H1 (cell line): ENCODE measurements around the gene CALD1. TPM values are rescaled to one million over a fixed set of nuclear protein-coding genes. Genes with fewer than 3 reads are reported as not detected.

Experiments
- CTCF ChIA-PET: fragments of 300-600 bp; sonication (Branson Sonifier 250); formaldehyde crosslinking; loops from one replicate; lab custom pipeline; 2021; ENCODE audit not compliant: partially characterized antibody; lab: Charles Lee
- POLR2A ChIA-PET: fragments of 300-600 bp; sonication (Branson Sonifier 250); formaldehyde crosslinking; loops from one replicate; lab custom pipeline; 2021; ENCODE audit warnings: inconsistent platforms; ENCODE audit not compliant: partially characterized antibody; lab: Charles Lee
- DNase-seq, 2 experiments: peaks; one replicate each; pipeline versions ENCODE4 v3.0.0 to v3.0.0-alpha.2; 2010 to 2022; ENCODE audit warnings: low spot score in 2 of 2, low read depth in 1 of 2, mixed read lengths in 1 of 2
- FAIRE-seq: peaks from 2 replicates; lab custom pipeline; 2011; peaks lifted over from hg19 to GRCh38; lab: Jason Lieb, UNC
- H2AFZ ChIP-seq: 2 replicates; pipeline ENCODE4 v1.8.1; 2012; ENCODE audit warnings: low read length, inconsistent platforms
- H2AK5ac ChIP-seq: 2 replicates; pipeline ENCODE4 v1.6.1; 2013; ENCODE audit warnings: low read depth, low read length
- H2BK120ac ChIP-seq: replicated peaks from 2 replicates; pipeline ENCODE3; 2013; ENCODE audit warnings: low read depth, low read length, inconsistent platforms
- H2BK12ac ChIP-seq: 2 replicates; pipeline ENCODE4 v1.6.1; 2013; ENCODE audit warnings: low read depth, low read length
- H2BK15ac ChIP-seq: 2 replicates; pipeline ENCODE4 v1.6.1; 2013; ENCODE audit warnings: low read length
- H2BK20ac ChIP-seq: 2 replicates; pipeline ENCODE4 v1.6.1; 2013; ENCODE audit warnings: low read length
- H2BK5ac ChIP-seq: 2 replicates; pipeline ENCODE4 v1.6.1; 2013; ENCODE audit warnings: low read depth, low read length
- H3K14ac ChIP-seq: 2 replicates; pipeline ENCODE4 v1.6.1; 2013; ENCODE audit warnings: inconsistent platforms; ENCODE audit not compliant: insufficient read length
- H3K18ac ChIP-seq: 2 replicates; pipeline ENCODE4 v1.6.1; 2013; ENCODE audit warnings: low read length; ENCODE audit errors: extremely low read depth
- H3K23ac ChIP-seq: 2 replicates; pipeline ENCODE4 v1.6.1; 2013; ENCODE audit warnings: inconsistent platforms; ENCODE audit not compliant: insufficient read length
- H3K23me2 ChIP-seq: 2 replicates; pipeline ENCODE4 v1.6.1; 2013; ENCODE audit warnings: low read depth, low read length
- H3K27ac ChIP-seq: 2 replicates; pipeline ENCODE4 v1.6.1; 2011; ENCODE audit warnings: low read depth, low read length, inconsistent platforms
- H3K27me3 ChIP-seq, 4 experiments: replicated peaks in 1 of 4; 1 replicate in 1 of 4; 2 replicates in 3 of 4; pipeline versions ENCODE4 v1.6.1 to v1.8.1; 2011 to 2013; ENCODE audit warnings: low read length in 3 of 4, mild to moderate bottlenecking in 3 of 4, inconsistent platforms in 2 of 4, mixed read lengths in 2 of 4, moderate library complexity in 1 of 4; ENCODE audit not compliant: control insufficient read depth in 3 of 4, insufficient read depth in 3 of 4; ENCODE audit errors: extremely low read depth in 1 of 4
- H3K36me3 ChIP-seq, 4 experiments: 2 replicates each; pipeline versions ENCODE4 v1.6.1 to v1.8.1; 2011 to 2013; ENCODE audit warnings: mild to moderate bottlenecking in 4 of 4, low read length in 3 of 4, moderate library complexity in 2 of 4, control low read depth in 1 of 4, inconsistent platforms in 1 of 4; ENCODE audit not compliant: insufficient read depth in 4 of 4, control insufficient read depth in 2 of 4
- H3K4ac ChIP-seq: replicated peaks from 2 replicates; pipeline ENCODE3; 2013; ENCODE audit warnings: low read length, low read depth, mixed read lengths, inconsistent platforms; ENCODE audit not compliant: insufficient read length
- H3K4me1 ChIP-seq, 4 experiments: replicated peaks in 1 of 4; 1 replicate in 1 of 4; 2 replicates in 3 of 4; pipeline versions ENCODE4 v1.6.1 to v1.8.1; 2011 to 2013; ENCODE audit warnings: low read length in 3 of 4, inconsistent platforms in 2 of 4, mixed read lengths in 1 of 4; ENCODE audit not compliant: insufficient read depth in 4 of 4, control insufficient read depth in 3 of 4
- H3K4me2 ChIP-seq, 2 experiments: 2 replicates each; pipeline versions ENCODE4 v1.6.1 to v1.8.1; 2011 to 2013; ENCODE audit warnings: low read depth in 2 of 2, low read length in 2 of 2, control low read depth in 1 of 2, inconsistent platforms in 1 of 2, mild to moderate bottlenecking in 1 of 2; ENCODE audit not compliant: insufficient read depth in 1 of 2
- H3K4me3 ChIP-seq, 4 experiments: fragments of 200-600, 300-600 bp in 1 of 4; sonication (generic), shearing (Covaris generic), sonication (Bioruptor Twin) in 1 of 4; 2 replicates each; pipeline versions ENCODE4 v1.5.1 to v1.8.1; 2011 to 2016; ENCODE audit warnings: low read length in 4 of 4, low read depth in 3 of 4, control low read depth in 2 of 4, inconsistent platforms in 2 of 4, mild to moderate bottlenecking in 2 of 4, mixed read lengths in 1 of 4, moderate library complexity in 1 of 4; ENCODE audit not compliant: insufficient read depth in 2 of 4; ENCODE audit errors: extremely low read depth in 1 of 4
- H3K56ac ChIP-seq: replicated peaks from 2 replicates; pipeline ENCODE3; 2013; ENCODE audit warnings: low read depth, mild to moderate bottlenecking, mixed read lengths, low read length, inconsistent platforms; ENCODE audit not compliant: insufficient read length
- H3K79me1 ChIP-seq: 2 replicates; pipeline ENCODE4 v1.6.1; 2013; ENCODE audit warnings: low read depth, low read length, control low read depth
- H3K79me2 ChIP-seq, 2 experiments: 2 replicates each; pipeline versions ENCODE4 v1.6.1 to v1.8.1; 2012 to 2013; ENCODE audit warnings: low read length in 2 of 2, mild to moderate bottlenecking in 2 of 2, inconsistent platforms in 1 of 2; ENCODE audit not compliant: insufficient read depth in 2 of 2, control insufficient read depth in 1 of 2
- H3K9ac ChIP-seq, 4 experiments: replicated peaks in 1 of 4; 1 replicate in 1 of 4; 2 replicates in 3 of 4; pipeline versions ENCODE4 v1.6.1 to v1.8.1; 2011 to 2013; ENCODE audit warnings: low read depth in 3 of 4, low read length in 3 of 4, control low read depth in 2 of 4, mild to moderate bottlenecking in 2 of 4, moderate library complexity in 2 of 4, inconsistent platforms in 1 of 4; ENCODE audit errors: extremely low read depth in 1 of 4
- H3K9me3 ChIP-seq, 2 experiments: 2 replicates each; pipeline versions ENCODE4 v1.6.1 to v1.8.1; 2012 to 2013; ENCODE audit warnings: mild to moderate bottlenecking in 2 of 2, moderate library complexity in 2 of 2, control low read depth in 1 of 2, inconsistent platforms in 1 of 2, low read depth in 1 of 2, low read length in 1 of 2, mixed read lengths in 1 of 2; ENCODE audit not compliant: insufficient read depth in 2 of 2
- H4K20me1 ChIP-seq, 2 experiments: replicated peaks in 1 of 2; 2 replicates each; pipeline versions ENCODE3 to v1.8.1; 2011 to 2013; ENCODE audit warnings: inconsistent platforms in 2 of 2, low read length in 2 of 2, mild to moderate bottlenecking in 1 of 2; ENCODE audit not compliant: insufficient read depth in 2 of 2, control insufficient read depth in 1 of 2
- H4K5ac ChIP-seq: 2 replicates; pipeline ENCODE4 v1.6.1; 2013; ENCODE audit warnings: low read length, low read depth, mixed read lengths, inconsistent platforms; ENCODE audit not compliant: insufficient read length
- H4K8ac ChIP-seq: 2 replicates; pipeline ENCODE4 v1.8.0; 2013; ENCODE audit warnings: mild to moderate bottlenecking, moderate library complexity, low read length, inconsistent platforms; ENCODE audit not compliant: insufficient read depth; ENCODE audit errors: extremely low read depth
- H4K91ac ChIP-seq: replicated peaks from 2 replicates; pipeline ENCODE3; 2013; ENCODE audit warnings: low read length, mixed read lengths, inconsistent platforms; ENCODE audit not compliant: insufficient read length
- CBX5 ChIP-seq: fragments of 300-800, 300-1000 bp; sonication (generic); IDR thresholded peaks from 2 replicates; pipeline ENCODE4 v1.7.1; 2016; ENCODE audit warnings: antibody characterized with exemption, low read length, low read depth
- E2F6 ChIP-seq: IDR thresholded peaks from 2 replicates; pipeline ENCODE4 v1.6.1; 2012; ENCODE audit warnings: inconsistent platforms
- RNF2 ChIP-seq: fragments of 200-900, 300-1000 bp; sonication (generic); IDR thresholded peaks from 2 replicates; pipeline ENCODE4 v1.7.1; 2016; ENCODE audit warnings: borderline replicate concordance, low read depth, mild to moderate bottlenecking, antibody characterized with exemption, low read length; ENCODE audit not compliant: poor library complexity, severe bottlenecking; ENCODE audit errors: missing control alignments
- RXRA ChIP-seq: IDR thresholded peaks from 2 replicates; pipeline ENCODE4 v1.6.1; 2011; ENCODE audit warnings: low read depth, mild to moderate bottlenecking, low read length, moderate library complexity; ENCODE audit not compliant: insufficient read depth
- SRF ChIP-seq: IDR thresholded peaks from 2 replicates; pipeline ENCODE4 v1.6.1; 2011; ENCODE audit warnings: mild to moderate bottlenecking, low read depth, low read length, moderate library complexity
- TAF7 ChIP-seq: optimal IDR thresholded peaks from 2 replicates; pipeline ENCODE3; 2011; ENCODE audit warnings: low read depth, mild to moderate bottlenecking, inconsistent platforms, low read length, moderate library complexity, borderline replicate concordance
- WGBS, 2 experiments: shearing (Covaris generic) in 1 of 2; methylation state at CpG; one replicate each; pipeline versions ENCODE4 v1.1.6 to v1.1.7; 2013 to 2015; ENCODE audit warnings: low lambda C conversion rate in 2 of 2, mixed read lengths in 2 of 2, inconsistent platforms in 1 of 2, low coverage in 1 of 2, missing lambda C conversion rate in 1 of 2; ENCODE audit not compliant: insufficient replicate concordance in 2 of 2, insufficient coverage in 1 of 2, insufficient read length in 1 of 2; ENCODE audit errors: extremely low coverage in 1 of 2, missing lambda C conversion rate in 1 of 2; 5-methylcytosine and 5-hydroxymethylcytosine counted together
- polyA plus RNA-seq, 7 experiments: library from polyadenylated mRNA; depleted of rRNA in 3 of 7; stranded (reverse) in 5 of 7; unstranded in 2 of 7; fragments of >200 nt in 5 of 7; fragments of 200-250 nt in 2 of 7; gene quantifications; 1 replicate in 5 of 7; 2 replicates in 1 of 7; 4 replicates in 1 of 7; pipeline versions ENCODE4 v1.2.1 to v1.2.3, GENCODE V29; 2011 to 2013; ENCODE audit warnings: missing spikeins in 2 of 7, mixed read lengths in 2 of 7
- total RNA-seq: library from RNA; stranded (reverse); fragmentation: NEBNext Ultra II Directional; extraction: Animal tissue kit (Norgen Biotek cat#: 25700); gene quantifications from 2 replicates; pipeline ENCODE4 v1.2.1, GENCODE V29; 2021

Gene CALD1
- total and polyA plus RNA-seq, 2 of the 8 experiments (the other 6 are each of a cell fraction or from before 2014, with no cell fraction given): 34.3 to 177 TPM

- no peak overlapping the region for H2BK15ac ChIP-seq
- H2BK20ac ChIP-seq: no peak overlapping the region
- no peak for FAIRE-seq
Measured at GRCh38 chr7:134928554-134928953, 149.1 kb downstream of the CALD1 start.

More at GRCh38 chr7:134928554-134928953, 149.1 kb downstream of the CALD1 start:
- no peak overlapping the region for H3K18ac ChIP-seq
- peaks cover 0 to 12% (median 3%) of the 10 kb centered on the region in 4 experiments; a peak in 4 of 8 replicates for H3K36me3 ChIP-seq
- H3K27me3 ChIP-seq: no peaks in the 10 kb centered on the region
- no peak overlapping the region for H4K8ac ChIP-seq
- H2AFZ ChIP-seq: no peak overlapping the region
- H4K91ac ChIP-seq: no peak overlapping the region
- no peak overlapping the region for H3K23ac ChIP-seq
- H2BK120ac ChIP-seq: no peak overlapping the region
- no peak overlapping the region for H4K5ac ChIP-seq
- no peak overlapping the region for H3K4ac ChIP-seq
- ChIA-PET POLR2A (no interaction called here), CTCF (interaction anchor here (1.4 kb wide), 1 partner anchor 17 kb away, joined by 3 read pairs; no protein-coding TSS in a partner anchor)
- no peak overlapping the region for H3K56ac ChIP-seq
- H3K9ac ChIP-seq: no peak overlapping the region
- no peak overlapping the region for H3K4me2 ChIP-seq
- no peaks in the 10 kb centered on the region for H3K23me2 ChIP-seq
- 91% methylated on average over 18 of the region's 18 CpGs; no CpG with 5 or more reads in 1 of the 2 experiments for WGBS, 2 experiments
- H3K79me1 ChIP-seq: no peaks in the 10 kb centered on the region; the same call in 1 of the 2 replicates
- H3K79me2 ChIP-seq: no peaks in the 10 kb centered on the region
- no peaks in the 10 kb centered on the region for H3K9me3 ChIP-seq
- H3K27ac ChIP-seq: no peak overlapping the region
- no peaks in the 10 kb centered on the region for H3K4me1 ChIP-seq
- no peak overlapping the region for H3K14ac ChIP-seq
- TF ChIP-seq RXRA (no peak), TAF7 (no peak), SRF (no peak), CBX5 (no peak), E2F6 (no peak), RNF2 (no peak)
- H2BK5ac ChIP-seq: no peak overlapping the region
- H2AK5ac ChIP-seq: no peak overlapping the region
- no peak overlapping the region for H3K4me3 ChIP-seq
- no peak for DNase-seq
- H4K20me1 ChIP-seq: no peaks in the 10 kb centered on the region
- no peak overlapping the region for H2BK12ac ChIP-seq
